ENCODE results near the gene NELL2. TPM values are rescaled to one million over a fixed set of nuclear protein-coding genes. Genes with fewer than 3 reads are reported as not detected.

Gene NELL2
- total RNA-seq, 1 experiment from 2014 or later, result 1.1 TPM

GRCh38 chr12:44649693-44650092 is 226.4 kb downstream of the NELL2 start:
- H3K9ac ChIP-seq (ENCODE audit: low read length), result no peak overlapping the region
- H3K9me3 ChIP-seq (ENCODE audit: control insufficient read depth in 1 of 2, insufficient read depth in 1 of 2, low read depth in 1 of 2, low read length in 2 of 2), result no peaks in the 10 kb centered on the region
- no peak for DNase-seq (ENCODE audit: low read depth, low spot score)
- RAD21 ChIA-PET (ENCODE audit: low non-redundant PET in 1 of 2, low total read pairs in 2 of 2, uncharacterized antibody in 2 of 2, unreplicated experiment in 2 of 2), result no interaction called here
- POLR2A ChIA-PET, result no interaction called here
- H3K79me2 ChIP-seq (ENCODE audit: insufficient read depth, low read length), result no peaks in the 10 kb centered on the region
- H4K20me1 ChIP-seq (ENCODE audit: insufficient read depth), result no peaks in the 10 kb centered on the region
- no peaks in the 10 kb centered on the region for H3K4me1 ChIP-seq (ENCODE audit: control insufficient read depth in 1 of 2, insufficient read depth in 2 of 2, low read length in 2 of 2)
- no peak overlapping the region for H3K4me3 ChIP-seq (replicated peaks in 1 of 2; ENCODE audit: low read depth in 1 of 2, low read length in 2 of 2)
- H3K27ac ChIP-seq (ENCODE audit: low read depth, low read length), result no peak overlapping the region
- no peak overlapping the region for H3K4me2 ChIP-seq (ENCODE audit: low read length)
- no peak overlapping the region for H2AFZ ChIP-seq (ENCODE audit: low read depth, low read length, poor library complexity, severe bottlenecking)
- no peaks in the 10 kb centered on the region for H3K36me3 ChIP-seq (ENCODE audit: control insufficient read depth in 1 of 2, insufficient read depth in 2 of 2, low read length in 2 of 2)
- H3K9me2 ChIP-seq (ENCODE audit: insufficient read depth), result no peaks in the 10 kb centered on the region
- TF ChIP-seq POLR2AphosphoS5 (IDR thresholded peaks at IDR 0.05; ENCODE audit: low read depth, low read length), result no peak
- TF ChIP-seq JUND (IDR thresholded peaks at IDR 0.05), result no peak
- TF ChIP-seq, protein P1, sequence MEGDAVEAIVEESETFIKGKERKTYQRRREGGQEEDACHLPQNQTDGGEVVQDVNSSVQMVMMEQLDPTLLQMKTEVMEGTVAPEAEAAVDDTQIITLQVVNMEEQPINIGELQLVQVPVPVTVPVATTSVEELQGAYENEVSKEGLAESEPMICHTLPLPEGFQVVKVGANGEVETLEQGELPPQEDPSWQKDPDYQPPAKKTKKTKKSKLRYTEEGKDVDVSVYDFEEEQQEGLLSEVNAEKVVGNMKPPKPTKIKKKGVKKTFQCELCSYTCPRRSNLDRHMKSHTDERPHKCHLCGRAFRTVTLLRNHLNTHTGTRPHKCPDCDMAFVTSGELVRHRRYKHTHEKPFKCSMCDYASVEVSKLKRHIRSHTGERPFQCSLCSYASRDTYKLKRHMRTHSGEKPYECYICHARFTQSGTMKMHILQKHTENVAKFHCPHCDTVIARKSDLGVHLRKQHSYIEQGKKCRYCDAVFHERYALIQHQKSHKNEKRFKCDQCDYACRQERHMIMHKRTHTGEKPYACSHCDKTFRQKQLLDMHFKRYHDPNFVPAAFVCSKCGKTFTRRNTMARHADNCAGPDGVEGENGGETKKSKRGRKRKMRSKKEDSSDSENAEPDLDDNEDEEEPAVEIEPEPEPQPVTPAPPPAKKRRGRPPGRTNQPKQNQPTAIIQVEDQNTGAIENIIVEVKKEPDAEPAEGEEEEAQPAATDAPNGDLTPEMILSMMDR (IDR thresholded peaks at IDR 0.05 in 2 of 3, conservative IDR thresholded peaks at IDR 0.05 in 1 of 3; ENCODE audit: borderline replicate concordance in 1 of 3, insufficient read depth in 1 of 3, low read depth in 2 of 3, low read length in 2 of 3), result no peak
- no peak for TF ChIP-seq RAD21 (IDR thresholded peaks at IDR 0.05; ENCODE audit: low read depth)
- H3K27me3 ChIP-seq (ENCODE audit: insufficient read depth, low read length), result no peaks in the 10 kb centered on the region
- BruUV-seq (replicated peaks), result no TSS peak
- no peak for ATAC-seq
- intact Hi-C loops (cut with micrococcal nuclease), result no loop called here
- CTCF ChIA-PET, result no interaction called here

DNA sequence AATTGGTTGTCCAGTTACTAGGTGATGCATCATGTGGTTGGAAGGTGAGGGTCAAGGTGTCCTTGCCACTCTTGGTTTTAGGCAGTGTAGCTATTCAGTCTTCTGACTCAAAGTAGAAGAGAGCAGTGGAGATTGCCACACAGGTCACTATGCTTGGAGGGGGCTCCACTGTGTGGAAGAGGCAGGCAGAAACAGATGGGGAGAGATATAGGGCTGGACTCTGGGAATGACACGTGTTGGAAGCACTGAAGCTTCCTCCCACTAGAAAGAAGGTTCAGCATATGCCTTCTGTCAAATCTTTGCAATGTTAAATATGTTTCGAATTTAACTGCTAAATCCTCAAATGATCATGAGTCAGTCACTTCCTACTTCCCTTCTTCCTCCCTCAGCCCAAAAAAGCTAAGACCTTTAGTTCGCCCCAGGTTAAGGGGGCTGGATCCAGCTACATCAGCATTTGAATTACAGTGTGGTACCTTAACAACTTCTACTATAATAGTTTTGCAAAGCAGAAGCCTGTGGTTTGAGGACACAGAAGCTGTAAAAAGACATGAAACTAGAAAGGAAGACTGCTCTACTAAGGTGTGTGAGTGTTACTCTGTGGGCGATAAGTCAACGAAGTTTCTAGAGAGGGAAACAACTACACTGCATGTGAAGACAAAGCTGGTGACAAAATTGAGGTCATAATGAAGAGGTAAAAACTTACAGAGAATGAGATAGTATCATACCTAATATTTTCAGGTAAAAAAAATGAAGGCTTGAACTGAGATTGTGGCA is 228.0 kb downstream of the NELL2 start:
- H3K36me3 ChIP-seq (ENCODE audit: control insufficient read depth in 1 of 2, insufficient read depth in 2 of 2, low read length in 2 of 2), result no peaks in the 10 kb centered on the region
- no peaks in the 10 kb centered on the region for H3K9me2 ChIP-seq (ENCODE audit: insufficient read depth)
- no peak for DNase-seq (ENCODE audit: low read depth, low spot score)
- no TSS peak for BruUV-seq (replicated peaks)
- H3K27ac ChIP-seq (ENCODE audit: low read depth, low read length), result no peak overlapping the region
- H3K4me2 ChIP-seq (ENCODE audit: low read length), result no peak overlapping the region
- H3K9me3 ChIP-seq (ENCODE audit: control insufficient read depth in 1 of 2, insufficient read depth in 1 of 2, low read depth in 1 of 2, low read length in 2 of 2), result no peaks in the 10 kb centered on the region
- H4K20me1 ChIP-seq (ENCODE audit: insufficient read depth), result no peaks in the 10 kb centered on the region
- H3K27me3 ChIP-seq (ENCODE audit: insufficient read depth, low read length), result no peaks in the 10 kb centered on the region
- no peak overlapping the region for H3K9ac ChIP-seq (ENCODE audit: low read length)
- ChIA-PET POLR2A (no interaction called here), RAD21 (ENCODE audit: low non-redundant PET in 1 of 2, low total read pairs in 2 of 2, uncharacterized antibody in 2 of 2, unreplicated experiment in 2 of 2) (no interaction called here), CTCF (no interaction called here)
- TF ChIP-seq ATF3 (IDR thresholded peaks at IDR 0.05) (no peak), SIN3A (IDR thresholded peaks at IDR 0.05; ENCODE audit: low read depth) (no peak), SP1 (IDR thresholded peaks at IDR 0.05; ENCODE audit: low read depth) (no peak), TCF7L2 (IDR thresholded peaks at IDR 0.05; ENCODE audit: borderline replicate concordance, extremely low read depth, insufficient read depth, insufficient read length) (no peak), EGR1 (IDR thresholded peaks at IDR 0.05; ENCODE audit: low read depth) (no peak), YY1 (IDR thresholded peaks at IDR 0.05; ENCODE audit: extremely low read depth, insufficient replicate concordance, low read depth, low read length) (no peak), EZH2phosphoT487 (IDR thresholded peaks at IDR 0.05; ENCODE audit: borderline replicate concordance) (no peak), ZNF274 (IDR thresholded peaks at IDR 0.05; ENCODE audit: low read depth, low read length) (no peak)
- TF ChIP-seq, protein P2, sequence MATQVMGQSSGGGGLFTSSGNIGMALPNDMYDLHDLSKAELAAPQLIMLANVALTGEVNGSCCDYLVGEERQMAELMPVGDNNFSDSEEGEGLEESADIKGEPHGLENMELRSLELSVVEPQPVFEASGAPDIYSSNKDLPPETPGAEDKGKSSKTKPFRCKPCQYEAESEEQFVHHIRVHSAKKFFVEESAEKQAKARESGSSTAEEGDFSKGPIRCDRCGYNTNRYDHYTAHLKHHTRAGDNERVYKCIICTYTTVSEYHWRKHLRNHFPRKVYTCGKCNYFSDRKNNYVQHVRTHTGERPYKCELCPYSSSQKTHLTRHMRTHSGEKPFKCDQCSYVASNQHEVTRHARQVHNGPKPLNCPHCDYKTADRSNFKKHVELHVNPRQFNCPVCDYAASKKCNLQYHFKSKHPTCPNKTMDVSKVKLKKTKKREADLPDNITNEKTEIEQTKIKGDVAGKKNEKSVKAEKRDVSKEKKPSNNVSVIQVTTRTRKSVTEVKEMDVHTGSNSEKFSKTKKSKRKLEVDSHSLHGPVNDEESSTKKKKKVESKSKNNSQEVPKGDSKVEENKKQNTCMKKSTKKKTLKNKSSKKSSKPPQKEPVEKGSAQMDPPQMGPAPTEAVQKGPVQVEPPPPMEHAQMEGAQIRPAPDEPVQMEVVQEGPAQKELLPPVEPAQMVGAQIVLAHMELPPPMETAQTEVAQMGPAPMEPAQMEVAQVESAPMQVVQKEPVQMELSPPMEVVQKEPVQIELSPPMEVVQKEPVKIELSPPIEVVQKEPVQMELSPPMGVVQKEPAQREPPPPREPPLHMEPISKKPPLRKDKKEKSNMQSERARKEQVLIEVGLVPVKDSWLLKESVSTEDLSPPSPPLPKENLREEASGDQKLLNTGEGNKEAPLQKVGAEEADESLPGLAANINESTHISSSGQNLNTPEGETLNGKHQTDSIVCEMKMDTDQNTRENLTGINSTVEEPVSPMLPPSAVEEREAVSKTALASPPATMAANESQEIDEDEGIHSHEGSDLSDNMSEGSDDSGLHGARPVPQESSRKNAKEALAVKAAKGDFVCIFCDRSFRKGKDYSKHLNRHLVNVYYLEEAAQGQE (IDR thresholded peaks at IDR 0.05; ENCODE audit: low read depth), result no peak
- intact Hi-C loops (cut with micrococcal nuclease), result no loop called here
- H3K4me1 ChIP-seq (ENCODE audit: control insufficient read depth in 1 of 2, insufficient read depth in 2 of 2, low read length in 2 of 2), result no peaks in the 10 kb centered on the region
- no peaks in the 10 kb centered on the region for H3K79me2 ChIP-seq (ENCODE audit: insufficient read depth, low read length)
- H2AFZ ChIP-seq (ENCODE audit: low read depth, low read length, poor library complexity, severe bottlenecking), result no peak overlapping the region
- H3K4me3 ChIP-seq (replicated peaks in 1 of 2; ENCODE audit: low read depth in 1 of 2, low read length in 2 of 2), result no peak overlapping the region
- ATAC-seq, result no peak

Data from HCT116 (cell line).